Prostate gland (tissue), 2 donors: ENCODE measurements around the gene OBP2B.

ENCODE experiments used
- POLR2A ChIP-seq: fragments of 450-650 bp; IDR thresholded peaks from one replicate; pipeline ENCODE4 v1.6.1; 2016; ENCODE audit warnings: antibody characterized with exemption, mild to moderate bottlenecking
- TF ChIP-seq, protein P1 (sequence below), 4 experiments: fragments of 200-600 bp in 2 of 4; fragments of 450-650 bp in 2 of 4; sonication (generic) in 2 of 4; IDR thresholded peaks; 1 replicate in 3 of 4; 2 replicates in 1 of 4; pipeline ENCODE4 v1.5.1; 2016 to 2019; ENCODE audit warnings: antibody characterized with exemption in 4 of 4, mild to moderate bottlenecking in 2 of 4, moderate library complexity in 2 of 4

DNA sequence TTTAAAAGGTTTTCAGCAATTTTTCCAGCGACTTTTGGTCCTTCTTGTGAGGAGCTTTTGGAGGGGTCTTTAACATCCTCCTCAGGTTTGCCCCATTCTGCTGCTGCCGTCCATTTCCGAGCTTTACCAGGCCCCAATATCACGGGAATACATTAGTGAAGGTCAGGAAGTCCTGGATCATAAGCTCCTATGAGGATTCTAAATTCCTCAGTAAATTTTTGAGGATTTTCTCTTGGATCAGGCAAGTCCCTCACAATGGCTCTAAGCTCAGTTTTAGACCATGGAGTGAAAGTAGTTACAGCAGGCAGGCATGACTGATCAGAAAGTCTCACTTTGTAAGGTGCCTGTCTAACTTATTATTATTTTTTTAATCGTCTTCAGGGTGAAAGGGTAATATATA, 28.1 kb downstream of the OBP2B start:
- TF ChIP-seq, protein P1, sequence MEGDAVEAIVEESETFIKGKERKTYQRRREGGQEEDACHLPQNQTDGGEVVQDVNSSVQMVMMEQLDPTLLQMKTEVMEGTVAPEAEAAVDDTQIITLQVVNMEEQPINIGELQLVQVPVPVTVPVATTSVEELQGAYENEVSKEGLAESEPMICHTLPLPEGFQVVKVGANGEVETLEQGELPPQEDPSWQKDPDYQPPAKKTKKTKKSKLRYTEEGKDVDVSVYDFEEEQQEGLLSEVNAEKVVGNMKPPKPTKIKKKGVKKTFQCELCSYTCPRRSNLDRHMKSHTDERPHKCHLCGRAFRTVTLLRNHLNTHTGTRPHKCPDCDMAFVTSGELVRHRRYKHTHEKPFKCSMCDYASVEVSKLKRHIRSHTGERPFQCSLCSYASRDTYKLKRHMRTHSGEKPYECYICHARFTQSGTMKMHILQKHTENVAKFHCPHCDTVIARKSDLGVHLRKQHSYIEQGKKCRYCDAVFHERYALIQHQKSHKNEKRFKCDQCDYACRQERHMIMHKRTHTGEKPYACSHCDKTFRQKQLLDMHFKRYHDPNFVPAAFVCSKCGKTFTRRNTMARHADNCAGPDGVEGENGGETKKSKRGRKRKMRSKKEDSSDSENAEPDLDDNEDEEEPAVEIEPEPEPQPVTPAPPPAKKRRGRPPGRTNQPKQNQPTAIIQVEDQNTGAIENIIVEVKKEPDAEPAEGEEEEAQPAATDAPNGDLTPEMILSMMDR (IDR thresholded peaks at IDR 0.05) = no peak
- TF ChIP-seq POLR2A = no peak
